Uterus (tissue), 4 donors: ENCODE results near the gene EIF4A2. TPM values are rescaled to one million over a fixed set of nuclear protein-coding genes. Genes with fewer than 3 reads are reported as not detected.
"Not testable (repeated sequence)": the region's sequence is repeated elsewhere in the genome, so short reads cannot be mapped to it uniquely, and the experiment has no call there.

ENCODE experiments used
- DNase-seq, 2 donors: peaks; one replicate each; pipeline ENCODE4 v3.0.0-alpha.2; 2019 to 2020
- H3K27ac ChIP-seq, 2 donors: fragments of 200-600 bp; sonication (generic); 1 replicate in 1 of 2; 2 replicates in 1 of 2; pipeline ENCODE4 v1.5.1; 2016 to 2018
- H3K27me3 ChIP-seq, 2 donors: fragments of 200-600 bp; sonication (generic); one replicate each; pipeline ENCODE4 v1.5.1; 2018 to 2019; ENCODE audit warnings: control low read depth in 1 of 2
- H3K36me3 ChIP-seq, 2 donors: fragments of 200-600 bp; sonication (generic); one replicate each; pipeline ENCODE4 v1.5.1; 2019; ENCODE audit warnings: control low read depth in 1 of 2
- H3K4me1 ChIP-seq, 2 donors: fragments of 200-600 bp; sonication (generic); one replicate each; pipeline ENCODE4 v1.5.1; 2018 to 2019; ENCODE audit warnings: control low read depth in 1 of 2
- H3K4me3 ChIP-seq, 2 donors: fragments of 200-600 bp; sonication (generic); 1 replicate in 1 of 2; 2 replicates in 1 of 2; pipeline ENCODE4 v1.5.1; 2018 to 2019; ENCODE audit warnings: mild to moderate bottlenecking in 1 of 2
- H3K9me3 ChIP-seq, 2 donors: fragments of 200-600 bp; sonication (generic); one replicate each; pipeline ENCODE4 v1.5.1; 2019; ENCODE audit warnings: control low read depth in 1 of 2
- POLR2A ChIP-seq, 2 donors: fragments of 450-650 bp; IDR thresholded peaks; one replicate each; pipeline ENCODE4 v1.6.1; 2016; ENCODE audit warnings: antibody characterized with exemption in 2 of 2, mild to moderate bottlenecking in 1 of 2, moderate library complexity in 1 of 2
- intact Hi-C: fragments of 100-400 bp; cut with DNase I; formaldehyde crosslinking; loops from one replicate; pipeline ENCODE4 v1.15.1; 2023; ENCODE audit warnings: low total_unique reads
- total RNA-seq, 4 donors: library from RNA; depleted of rRNA in 3 of 4; stranded (reverse); fragments of >200 nt in 3 of 4; gene quantifications; one replicate each; pipeline versions ENCODE4 v1.1.0 to v1.2.4, GENCODE V29; 2014 to 2023
- TF ChIP-seq, protein P1 (sequence below), 4 experiments: fragments of 200-600 bp in 2 of 4; fragments of 450-650 bp in 2 of 4; sonication (generic) in 2 of 4; IDR thresholded peaks; one replicate each; pipeline ENCODE4 v1.5.1; 2016 to 2019; ENCODE audit warnings: antibody characterized with exemption in 4 of 4, mild to moderate bottlenecking in 2 of 4, moderate library complexity in 1 of 4
- donor health status: DM: yes; HTN: yes; CAD: no.

The EIF4A2 gene
- total RNA-seq, 4 donors from 2014 or later = 429 to 1,121 (median 514) TPM

DNA sequence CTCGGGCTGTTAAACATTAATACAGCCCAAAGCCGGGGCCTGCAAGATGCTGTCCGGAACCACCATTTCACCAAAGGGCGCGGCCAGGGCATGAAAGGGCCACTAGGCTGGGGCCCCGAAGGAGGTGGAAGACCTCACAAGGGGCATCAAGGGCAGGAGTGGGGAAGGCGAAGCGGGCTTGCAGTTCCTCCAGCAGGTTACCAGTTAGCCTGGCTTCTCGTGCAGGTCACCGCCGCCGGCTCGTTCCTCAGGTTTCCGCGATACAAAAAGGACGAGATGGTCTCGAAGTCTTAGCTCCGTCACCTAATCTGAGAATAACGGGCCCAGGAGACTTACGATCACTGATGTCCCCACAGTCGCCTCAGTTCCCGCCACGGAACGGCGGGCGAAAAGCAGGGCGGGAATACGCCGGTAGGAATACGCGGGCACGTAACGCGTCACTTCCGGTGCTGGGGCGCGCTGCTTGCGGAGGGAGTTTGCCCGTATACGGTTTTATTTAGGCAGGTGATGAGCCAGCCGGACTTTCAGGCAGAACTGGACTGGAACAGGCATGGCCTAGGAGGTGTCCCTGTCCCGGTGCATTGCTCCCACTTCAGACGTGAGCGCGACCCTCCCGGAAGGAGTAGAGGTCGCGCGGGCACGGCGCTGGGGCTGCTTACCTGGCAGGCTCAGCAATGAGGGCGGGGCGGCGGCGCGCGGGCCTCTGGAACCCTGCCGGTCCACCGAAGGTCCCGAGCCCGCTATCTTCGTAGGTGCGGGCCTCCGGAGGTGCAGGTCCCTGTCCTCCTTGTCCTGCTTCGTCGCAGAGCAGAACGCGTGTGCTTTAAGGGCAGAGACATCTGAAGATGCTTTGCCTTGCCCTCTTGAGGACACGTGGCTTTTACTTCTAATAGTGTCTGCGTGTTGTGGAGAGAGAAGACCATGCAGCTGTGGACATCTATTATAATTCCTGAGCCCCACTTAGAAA is 23.0 kb downstream of the EIF4A2 start, which contains the start of gene RFC4:
Gene RFC4, minus strand, starts transcription at position 394 of the 967 bp plus-strand sequence. CDS start 1,769 bp downstream, outside the sequence.
- Histone ChIP-seq H3K9me3 (no peaks in the 10 kb centered on the region), H3K4me1 (no peaks in the 10 kb centered on the region), H3K4me3 (peak within 1 kb of the TSS; percentile 66 to 71), H3K27me3 (no peaks in the 10 kb centered on the region), H3K36me3 (no peaks in the 10 kb centered on the region), H3K27ac (peak within 1 kb of the TSS; percentile 82 to 87)
- intact Hi-C loops = loop anchor here (10.0 kb wide), 1 partner anchor 872 kb away; the partner anchor contains the start of gene TRA2B
- DNase-seq = peak; percentile 82 to 85
- TF ChIP-seq POLR2A (IDR thresholded peaks at IDR 0.05) = peak in 1 of 2 donors; percentile 42
- TF ChIP-seq, protein P1, sequence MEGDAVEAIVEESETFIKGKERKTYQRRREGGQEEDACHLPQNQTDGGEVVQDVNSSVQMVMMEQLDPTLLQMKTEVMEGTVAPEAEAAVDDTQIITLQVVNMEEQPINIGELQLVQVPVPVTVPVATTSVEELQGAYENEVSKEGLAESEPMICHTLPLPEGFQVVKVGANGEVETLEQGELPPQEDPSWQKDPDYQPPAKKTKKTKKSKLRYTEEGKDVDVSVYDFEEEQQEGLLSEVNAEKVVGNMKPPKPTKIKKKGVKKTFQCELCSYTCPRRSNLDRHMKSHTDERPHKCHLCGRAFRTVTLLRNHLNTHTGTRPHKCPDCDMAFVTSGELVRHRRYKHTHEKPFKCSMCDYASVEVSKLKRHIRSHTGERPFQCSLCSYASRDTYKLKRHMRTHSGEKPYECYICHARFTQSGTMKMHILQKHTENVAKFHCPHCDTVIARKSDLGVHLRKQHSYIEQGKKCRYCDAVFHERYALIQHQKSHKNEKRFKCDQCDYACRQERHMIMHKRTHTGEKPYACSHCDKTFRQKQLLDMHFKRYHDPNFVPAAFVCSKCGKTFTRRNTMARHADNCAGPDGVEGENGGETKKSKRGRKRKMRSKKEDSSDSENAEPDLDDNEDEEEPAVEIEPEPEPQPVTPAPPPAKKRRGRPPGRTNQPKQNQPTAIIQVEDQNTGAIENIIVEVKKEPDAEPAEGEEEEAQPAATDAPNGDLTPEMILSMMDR (IDR thresholded peaks at IDR 0.05) = peak in 1 of 4 experiments; percentile 4

DNA sequence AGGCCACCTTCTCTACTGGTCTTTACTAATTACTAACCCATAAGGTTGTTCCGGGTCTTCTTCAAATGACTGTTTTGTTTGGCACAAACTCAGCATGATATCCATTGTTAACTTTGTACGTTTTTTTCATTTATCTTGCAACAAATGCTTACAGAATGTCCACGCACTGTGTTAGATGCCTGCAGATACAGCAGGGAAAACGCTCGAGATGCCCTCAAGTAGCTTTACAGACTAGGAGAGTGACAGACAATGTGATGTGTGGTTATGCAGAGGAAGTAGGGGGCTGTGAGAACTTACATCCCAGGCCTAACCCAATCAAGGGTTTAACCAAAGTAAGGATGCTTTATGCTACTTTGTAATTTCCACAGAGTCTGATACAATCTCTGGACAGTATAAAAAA is 23.9 kb downstream of the EIF4A2 start:
- no peak overlapping the region for H3K27ac ChIP-seq
- H3K4me1 ChIP-seq = no peaks in the 10 kb centered on the region
- no peak overlapping the region for H3K4me3 ChIP-seq
- H3K27me3 ChIP-seq = no peaks in the 10 kb centered on the region
- no peak for TF ChIP-seq POLR2A (IDR thresholded peaks at IDR 0.05)
- TF ChIP-seq, protein P1 (IDR thresholded peaks at IDR 0.05) = no peak
- H3K9me3 ChIP-seq = no peaks in the 10 kb centered on the region
- no peaks in the 10 kb centered on the region for H3K36me3 ChIP-seq
- intact Hi-C loops = loop anchor here (10.0 kb wide), 1 partner anchor 872 kb away; the partner anchor contains the start of gene TRA2B
- no peak for DNase-seq

DNA sequence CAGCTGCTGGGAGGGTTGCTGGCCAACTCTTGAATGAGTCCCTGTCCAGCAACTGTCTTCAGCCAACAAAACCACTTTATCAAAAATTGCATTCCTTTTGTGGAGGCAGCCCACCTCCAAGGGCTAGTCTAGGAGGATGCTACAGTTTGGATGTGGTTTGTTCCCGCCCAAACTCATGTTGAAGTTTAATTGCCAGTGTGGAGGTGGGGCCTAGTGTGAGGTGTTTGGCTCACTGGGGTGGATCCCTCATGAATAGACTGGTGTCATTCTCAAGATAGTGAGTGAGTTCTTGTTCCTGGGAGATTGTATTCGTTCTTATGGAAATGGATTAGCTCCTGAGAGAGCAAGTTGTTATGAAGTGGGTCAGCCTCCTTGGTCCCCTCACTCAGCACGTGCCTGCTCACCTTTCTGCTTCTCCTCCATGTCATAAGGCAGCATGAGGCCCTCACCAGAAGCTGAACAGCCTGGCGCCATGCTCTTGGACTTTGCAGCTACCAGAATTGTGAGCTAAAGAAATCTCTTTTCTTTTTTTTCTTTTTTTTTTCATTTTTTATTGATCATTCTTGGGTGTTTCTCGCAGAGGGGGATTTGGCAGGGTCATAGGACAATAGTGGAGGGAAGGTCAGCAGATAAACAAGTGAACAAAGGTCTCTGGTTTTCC is 27.1 kb downstream of the EIF4A2 start:
- TF ChIP-seq POLR2A (IDR thresholded peaks at IDR 0.05) = no peak
- TF ChIP-seq, protein P1 (IDR thresholded peaks at IDR 0.05) = no peak
- no peak overlapping the region for H3K4me3 ChIP-seq
- H3K36me3 ChIP-seq = no peaks in the 10 kb centered on the region
- no peak for DNase-seq
- H3K4me1 ChIP-seq = no peaks in the 10 kb centered on the region
- no peaks in the 10 kb centered on the region for H3K27me3 ChIP-seq
- no peaks in the 10 kb centered on the region for H3K9me3 ChIP-seq
- intact Hi-C loops = no loop called here
- H3K27ac ChIP-seq = no peak overlapping the region

DNA sequence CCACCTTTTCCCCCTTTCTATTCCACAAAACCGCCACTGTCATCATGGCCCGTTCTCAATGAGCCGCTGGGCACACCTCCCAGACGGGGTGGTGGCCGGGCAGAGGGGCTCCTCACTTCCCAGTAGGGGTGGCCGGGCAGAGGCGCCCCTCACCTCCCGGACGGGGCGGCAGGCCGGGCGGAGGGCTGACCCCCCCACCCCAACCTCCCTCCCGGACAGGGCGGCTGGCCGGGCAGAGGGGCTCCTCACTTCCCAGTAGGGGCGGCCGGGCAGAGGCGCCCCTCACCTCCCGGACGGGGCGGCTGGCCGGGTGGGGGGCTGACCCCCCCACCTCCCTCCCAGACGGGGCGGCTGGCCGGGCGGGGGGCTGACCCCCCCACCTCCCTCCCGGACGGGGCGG is 27.9 kb downstream of the EIF4A2 start:
- H3K9me3 ChIP-seq, H3K27me3 ChIP-seq, DNase-seq, H3K36me3 ChIP-seq, H3K27ac ChIP-seq, H3K4me1 ChIP-seq, H3K4me3 ChIP-seq, intact Hi-C loops: not testable (repeated sequence)

DNA sequence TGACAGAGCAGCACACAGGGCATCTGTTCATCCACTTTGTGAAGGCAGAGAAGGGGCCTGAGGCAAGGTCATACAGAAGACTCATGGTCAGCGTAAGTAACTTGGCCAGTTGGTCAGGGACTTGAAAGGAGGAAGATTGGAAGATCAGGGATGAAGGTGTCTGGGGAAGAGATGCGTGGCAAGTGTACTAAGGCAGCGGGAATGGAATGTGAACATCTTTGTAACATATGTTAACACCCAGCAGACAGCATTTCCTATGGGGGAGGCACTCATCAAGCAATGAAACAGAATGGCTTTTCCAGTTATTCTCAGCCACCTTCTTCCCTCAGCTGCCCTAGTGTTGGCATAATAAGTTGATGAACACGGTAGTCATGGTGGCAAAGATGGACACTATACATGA is 30.7 kb downstream of the EIF4A2 start:
- Histone ChIP-seq H3K27me3 (no peaks in the 10 kb centered on the region), H3K27ac (no peak overlapping the region), H3K4me1 (no peaks in the 10 kb centered on the region), H3K36me3 (no peaks in the 10 kb centered on the region), H3K9me3 (no peaks in the 10 kb centered on the region), H3K4me3 (no peak overlapping the region)
- DNase-seq = no peak
- TF ChIP-seq, protein P1 (IDR thresholded peaks at IDR 0.05) = no peak
- TF ChIP-seq POLR2A (IDR thresholded peaks at IDR 0.05) = no peak
- intact Hi-C loops = no loop called here
